ENCODE data around the gene VAMP1. TPM values are rescaled to one million over a fixed set of nuclear protein-coding genes. Genes with fewer than 3 reads are reported as not detected.

The VAMP1 gene
- total and polyA plus RNA-seq, 9 of the 15 experiments (the other 6 are each of a cell fraction or from before 2014, with no cell fraction given), result 0.76 to 13.2 (median 4.2) TPM

DNA sequence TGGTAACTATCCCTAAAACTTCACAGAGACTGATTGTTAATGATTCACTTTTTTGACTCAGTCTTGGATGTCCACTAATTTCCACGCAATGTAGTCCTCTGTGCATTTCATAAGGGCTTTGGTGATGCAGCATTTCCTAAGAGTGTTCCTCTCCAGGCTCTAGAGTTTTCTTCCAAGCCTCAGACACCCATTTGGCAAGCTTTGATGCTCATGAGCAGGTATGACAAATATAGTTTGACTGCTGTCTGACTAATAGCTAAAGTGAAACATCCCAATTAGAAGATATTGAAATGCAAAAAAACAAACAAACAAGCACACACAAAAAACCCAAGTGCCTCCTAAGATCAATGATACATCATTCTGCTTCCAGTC, 1.5 kb upstream of the VAMP1 start:
- no peak overlapping the region for H3K4me2 ChIP-seq (ENCODE audit: insufficient read depth, low read length)
- no TSS peak for BruUV-seq (replicated peaks)
- H3K36me3 ChIP-seq (ENCODE audit: control insufficient read depth, insufficient read depth, low read length), result no peaks in the 10 kb centered on the region
- DNase-seq (ENCODE audit: extremely low read depth in 1 of 4, low spot score in 3 of 4) (no peak), FAIRE-seq (no peak), ATAC-seq (no peak)
- H3K27ac ChIP-seq (ENCODE audit: extremely low read depth, low read depth, low read length), result no peak overlapping the region
- no peaks in the 10 kb centered on the region for H3K9me3 ChIP-seq (replicated peaks; ENCODE audit: control insufficient read depth, insufficient read depth, low read depth, low read length)
- no peak overlapping the region for H3K4me3 ChIP-seq
- H3K79me2 ChIP-seq (ENCODE audit: control insufficient read depth, insufficient read depth, low read length), result no peaks in the 10 kb centered on the region; the same call in 2 of the 3 replicates
- no peaks in the 10 kb centered on the region for H3K9me1 ChIP-seq (ENCODE audit: control insufficient read depth, insufficient read depth, low read length)
- H4K20me1 ChIP-seq (replicated peaks; ENCODE audit: control insufficient read depth, insufficient read depth, low read length), result no peaks in the 10 kb centered on the region
- peaks cover 14 to 19% of the 10 kb centered on the region in 2 experiments; a peak in 4 of 5 replicates for H3K4me1 ChIP-seq (replicated peaks in 1 of 2; ENCODE audit: control insufficient read depth in 2 of 2, insufficient read depth in 2 of 2, low read length in 2 of 2)
- H3K27me3 ChIP-seq (ENCODE audit: control insufficient read depth in 2 of 2, insufficient read depth in 2 of 2, low read length in 2 of 2), result no peaks in the 10 kb centered on the region
- no peak overlapping the region for H3K9ac ChIP-seq (ENCODE audit: insufficient read depth in 1 of 2, low read depth in 2 of 2, low read length in 2 of 2)
- no peak overlapping the region for H2AFZ ChIP-seq (ENCODE audit: low read depth, low read length)
- ChIA-PET CTCF (ENCODE audit: low intra/inter-chr PET ratio) (no interaction called here), POLR2A (interaction anchor here (1.1 to 2.3 kb wide), 4 partner anchors 9 to 30 kb away, joined by 3 to 11 read pairs (median 6); no protein-coding TSS in a partner anchor)
- no peak for TF ChIP-seq ZNF780A (CRISPR knock-in tag; IDR thresholded peaks at IDR 0.05)
- TF ChIP-seq, protein P1, sequence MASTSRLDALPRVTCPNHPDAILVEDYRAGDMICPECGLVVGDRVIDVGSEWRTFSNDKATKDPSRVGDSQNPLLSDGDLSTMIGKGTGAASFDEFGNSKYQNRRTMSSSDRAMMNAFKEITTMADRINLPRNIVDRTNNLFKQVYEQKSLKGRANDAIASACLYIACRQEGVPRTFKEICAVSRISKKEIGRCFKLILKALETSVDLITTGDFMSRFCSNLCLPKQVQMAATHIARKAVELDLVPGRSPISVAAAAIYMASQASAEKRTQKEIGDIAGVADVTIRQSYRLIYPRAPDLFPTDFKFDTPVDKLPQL (IDR thresholded peaks at IDR 0.05; ENCODE audit: extremely low read depth, insufficient read length), result no peak
- no peak for TF ChIP-seq HMGXB4 (CRISPR knock-in tag; IDR thresholded peaks at IDR 0.05)
- no peak for TF ChIP-seq KLF1 (tag; IDR thresholded peaks at IDR 0.05)
- TF ChIP-seq HNRNPUL1 (IDR thresholded peaks at IDR 0.05; ENCODE audit: low read length), result no peak
- no peak for TF ChIP-seq RBM17 (IDR thresholded peaks at IDR 0.05; ENCODE audit: borderline replicate concordance, low read depth, low read length)
- TF ChIP-seq SRSF1 (IDR thresholded peaks at IDR 0.05; ENCODE audit: low read depth, low read length), result no peak
- no peak for TF ChIP-seq ZNF311 (CRISPR knock-in tag; IDR thresholded peaks at IDR 0.05)
- TF ChIP-seq SIRT6 (IDR thresholded peaks at IDR 0.05; ENCODE audit: low read depth, low read length), result no peak
- no peak for TF ChIP-seq ZNF586 (CRISPR knock-in tag; conservative IDR thresholded peaks at IDR 0.05)
- TF ChIP-seq NEUROD1 (IDR thresholded peaks at IDR 0.05; ENCODE audit: borderline replicate concordance, low read depth, low read length, partially characterized antibody), result no peak
- no peak for TF ChIP-seq ZNF217 (CRISPR knock-in tag; IDR thresholded peaks at IDR 0.05)
- TF ChIP-seq MCM3 (IDR thresholded peaks at IDR 0.05), result no peak
- no peak for TF ChIP-seq TEAD2 (tag; IDR thresholded peaks at IDR 0.05)
- TF ChIP-seq, protein P2, sequence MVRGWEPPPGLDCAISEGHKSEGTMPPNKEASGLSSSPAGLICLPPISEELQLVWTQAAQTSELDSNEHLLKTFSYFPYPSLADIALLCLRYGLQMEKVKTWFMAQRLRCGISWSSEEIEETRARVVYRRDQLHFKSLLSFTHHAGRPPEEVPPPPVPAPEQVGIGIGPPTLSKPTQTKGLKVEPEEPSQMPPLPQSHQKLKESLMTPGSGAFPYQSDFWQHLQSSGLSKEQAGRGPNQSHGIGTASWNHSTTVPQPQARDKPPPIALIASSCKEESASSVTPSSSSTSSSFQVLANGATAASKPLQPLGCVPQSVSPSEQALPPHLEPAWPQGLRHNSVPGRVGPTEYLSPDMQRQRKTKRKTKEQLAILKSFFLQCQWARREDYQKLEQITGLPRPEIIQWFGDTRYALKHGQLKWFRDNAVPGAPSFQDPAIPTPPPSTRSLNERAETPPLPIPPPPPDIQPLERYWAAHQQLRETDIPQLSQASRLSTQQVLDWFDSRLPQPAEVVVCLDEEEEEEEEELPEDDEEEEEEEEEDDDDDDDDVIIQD (CRISPR knock-in tag; IDR thresholded peaks at IDR 0.05), result no peak
- no peak for TF ChIP-seq VEZF1 (CRISPR knock-in tag; IDR thresholded peaks at IDR 0.05)
- in situ Hi-C loops (cut with MboI), result loop anchor here (25.0 kb wide), 1 partner anchor 410 kb away; no protein-coding TSS in a partner anchor
- intact Hi-C loops (cut with micrococcal nuclease), result loop anchor here (5.0 kb wide), 1 partner anchor 135 kb away; no protein-coding TSS in a partner anchor
- WGBS (ENCODE audit: insufficient coverage, low coverage, missing lambda C conversion rate), result 78% methylated on average over 1 of the region's 1 CpG
